ENCODE data around the gene EPHA3.

DNA sequence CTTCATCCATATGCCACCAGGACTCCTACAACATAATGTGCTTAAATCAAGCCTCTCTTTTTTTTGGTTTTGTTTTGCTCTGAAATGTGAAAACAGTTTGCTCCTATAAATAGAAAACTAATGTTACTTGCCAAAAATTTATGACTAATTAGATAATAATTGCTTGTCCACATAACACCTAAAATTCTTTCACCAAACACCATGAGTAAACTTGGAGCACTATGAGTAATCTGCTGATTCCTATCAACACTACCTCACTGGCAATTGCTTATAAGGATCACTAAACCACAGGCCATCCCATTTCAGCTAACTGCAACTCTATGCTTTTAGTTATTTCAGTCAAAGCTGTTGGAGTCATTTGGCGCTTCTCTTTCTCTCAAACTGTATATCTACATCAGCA lies 252.7 kb downstream of the EPHA3 start:
- TF ChIP-seq, protein P1, sequence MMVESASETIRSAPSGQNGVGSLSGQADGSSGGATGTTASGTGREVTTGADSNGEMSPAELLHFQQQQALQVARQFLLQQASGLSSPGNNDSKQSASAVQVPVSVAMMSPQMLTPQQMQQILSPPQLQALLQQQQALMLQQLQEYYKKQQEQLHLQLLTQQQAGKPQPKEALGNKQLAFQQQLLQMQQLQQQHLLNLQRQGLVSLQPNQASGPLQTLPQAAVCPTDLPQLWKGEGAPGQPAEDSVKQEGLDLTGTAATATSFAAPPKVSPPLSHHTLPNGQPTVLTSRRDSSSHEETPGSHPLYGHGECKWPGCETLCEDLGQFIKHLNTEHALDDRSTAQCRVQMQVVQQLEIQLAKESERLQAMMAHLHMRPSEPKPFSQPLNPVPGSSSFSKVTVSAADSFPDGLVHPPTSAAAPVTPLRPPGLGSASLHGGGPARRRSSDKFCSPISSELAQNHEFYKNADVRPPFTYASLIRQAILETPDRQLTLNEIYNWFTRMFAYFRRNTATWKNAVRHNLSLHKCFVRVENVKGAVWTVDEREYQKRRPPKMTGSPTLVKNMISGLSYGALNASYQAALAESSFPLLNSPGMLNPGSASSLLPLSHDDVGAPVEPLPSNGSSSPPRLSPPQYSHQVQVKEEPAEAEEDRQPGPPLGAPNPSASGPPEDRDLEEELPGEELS (CRISPR knock-in tag; IDR thresholded peaks at IDR 0.05): no peak
- TF ChIP-seq NR1H2 (CRISPR knock-in tag; IDR thresholded peaks at IDR 0.05): no peak
- TF ChIP-seq CREB1 (CRISPR knock-in tag; IDR thresholded peaks at IDR 0.05): no peak
- TF ChIP-seq, protein P2, sequence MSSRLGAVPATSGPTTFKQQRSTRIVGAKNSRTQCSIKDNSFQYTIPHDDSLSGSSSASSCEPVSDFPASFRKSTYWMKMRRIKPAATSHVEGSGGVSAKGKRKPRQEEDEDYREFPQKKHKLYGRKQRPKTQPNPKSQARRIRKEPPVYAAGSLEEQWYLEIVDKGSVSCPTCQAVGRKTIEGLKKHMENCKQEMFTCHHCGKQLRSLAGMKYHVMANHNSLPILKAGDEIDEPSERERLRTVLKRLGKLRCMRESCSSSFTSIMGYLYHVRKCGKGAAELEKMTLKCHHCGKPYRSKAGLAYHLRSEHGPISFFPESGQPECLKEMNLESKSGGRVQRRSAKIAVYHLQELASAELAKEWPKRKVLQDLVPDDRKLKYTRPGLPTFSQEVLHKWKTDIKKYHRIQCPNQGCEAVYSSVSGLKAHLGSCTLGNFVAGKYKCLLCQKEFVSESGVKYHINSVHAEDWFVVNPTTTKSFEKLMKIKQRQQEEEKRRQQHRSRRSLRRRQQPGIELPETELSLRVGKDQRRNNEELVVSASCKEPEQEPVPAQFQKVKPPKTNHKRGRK (CRISPR knock-in tag; IDR thresholded peaks at IDR 0.05; ENCODE audit: borderline replicate concordance): no peak
- TF ChIP-seq, protein P3, sequence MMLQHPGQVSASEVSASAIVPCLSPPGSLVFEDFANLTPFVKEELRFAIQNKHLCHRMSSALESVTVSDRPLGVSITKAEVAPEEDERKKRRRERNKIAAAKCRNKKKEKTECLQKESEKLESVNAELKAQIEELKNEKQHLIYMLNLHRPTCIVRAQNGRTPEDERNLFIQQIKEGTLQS (CRISPR knock-in tag; conservative IDR thresholded peaks at IDR 0.05): no peak
- TF ChIP-seq, protein P4, sequence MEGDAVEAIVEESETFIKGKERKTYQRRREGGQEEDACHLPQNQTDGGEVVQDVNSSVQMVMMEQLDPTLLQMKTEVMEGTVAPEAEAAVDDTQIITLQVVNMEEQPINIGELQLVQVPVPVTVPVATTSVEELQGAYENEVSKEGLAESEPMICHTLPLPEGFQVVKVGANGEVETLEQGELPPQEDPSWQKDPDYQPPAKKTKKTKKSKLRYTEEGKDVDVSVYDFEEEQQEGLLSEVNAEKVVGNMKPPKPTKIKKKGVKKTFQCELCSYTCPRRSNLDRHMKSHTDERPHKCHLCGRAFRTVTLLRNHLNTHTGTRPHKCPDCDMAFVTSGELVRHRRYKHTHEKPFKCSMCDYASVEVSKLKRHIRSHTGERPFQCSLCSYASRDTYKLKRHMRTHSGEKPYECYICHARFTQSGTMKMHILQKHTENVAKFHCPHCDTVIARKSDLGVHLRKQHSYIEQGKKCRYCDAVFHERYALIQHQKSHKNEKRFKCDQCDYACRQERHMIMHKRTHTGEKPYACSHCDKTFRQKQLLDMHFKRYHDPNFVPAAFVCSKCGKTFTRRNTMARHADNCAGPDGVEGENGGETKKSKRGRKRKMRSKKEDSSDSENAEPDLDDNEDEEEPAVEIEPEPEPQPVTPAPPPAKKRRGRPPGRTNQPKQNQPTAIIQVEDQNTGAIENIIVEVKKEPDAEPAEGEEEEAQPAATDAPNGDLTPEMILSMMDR (IDR thresholded peaks at IDR 0.05): no peak
- TF ChIP-seq, protein P5, sequence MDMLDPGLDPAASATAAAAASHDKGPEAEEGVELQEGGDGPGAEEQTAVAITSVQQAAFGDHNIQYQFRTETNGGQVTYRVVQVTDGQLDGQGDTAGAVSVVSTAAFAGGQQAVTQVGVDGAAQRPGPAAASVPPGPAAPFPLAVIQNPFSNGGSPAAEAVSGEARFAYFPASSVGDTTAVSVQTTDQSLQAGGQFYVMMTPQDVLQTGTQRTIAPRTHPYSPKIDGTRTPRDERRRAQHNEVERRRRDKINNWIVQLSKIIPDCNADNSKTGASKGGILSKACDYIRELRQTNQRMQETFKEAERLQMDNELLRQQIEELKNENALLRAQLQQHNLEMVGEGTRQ (CRISPR knock-in tag; IDR thresholded peaks at IDR 0.05): no peak
- TF ChIP-seq, protein P6, sequence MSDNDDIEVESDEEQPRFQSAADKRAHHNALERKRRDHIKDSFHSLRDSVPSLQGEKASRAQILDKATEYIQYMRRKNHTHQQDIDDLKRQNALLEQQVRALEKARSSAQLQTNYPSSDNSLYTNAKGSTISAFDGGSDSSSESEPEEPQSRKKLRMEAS (CRISPR knock-in tag; IDR thresholded peaks at IDR 0.05): no peak
- no peak for TF ChIP-seq ZNF416 (CRISPR knock-in tag; IDR thresholded peaks at IDR 0.05)
- no peak for TF ChIP-seq CREM (CRISPR knock-in tag; IDR thresholded peaks at IDR 0.05)
- no peak for TF ChIP-seq MXD4 (CRISPR knock-in tag; IDR thresholded peaks at IDR 0.05; ENCODE audit: borderline replicate concordance)

Data from WTC11 (cell line).